ENCODE measurements around the gene KANK3.

Gene KANK3

GRCh38 chr19:8367327-8368001 is 24.4 kb upstream of the KANK3 start:
- H3K4me3 ChIP-seq (ENCODE audit: low read depth, low read length) = no peak overlapping the region
- H3K36me3 ChIP-seq = no peaks in the 10 kb centered on the region
- DNase-seq = peak; percentile 28
- no peak overlapping the region for H3K27ac ChIP-seq
- H3K9me3 ChIP-seq (ENCODE audit: severe bottlenecking) = no peaks in the 10 kb centered on the region
- H3K27me3 ChIP-seq (ENCODE audit: insufficient read depth, low read depth, severe bottlenecking) = no peaks in the 10 kb centered on the region
- no peak for TF ChIP-seq CTCF (IDR thresholded peaks at IDR 0.05; ENCODE audit: low read depth, low read length)

- Histone ChIP-seq H3K4me3 (ENCODE audit: low read depth, low read length) (no peak overlapping the region), H3K9me3 (ENCODE audit: severe bottlenecking) (no peaks in the 10 kb centered on the region), H3K27me3 (ENCODE audit: insufficient read depth, low read depth, severe bottlenecking) (no peaks in the 10 kb centered on the region), H3K36me3 (no peaks in the 10 kb centered on the region), H3K27ac (no peak overlapping the region)
- no peak for TF ChIP-seq CTCF (IDR thresholded peaks at IDR 0.05; ENCODE audit: low read depth, low read length)
- no peak for DNase-seq
Measured at GRCh38 chr19:8366961-8367326, 23.9 kb upstream of the KANK3 start.

- H3K36me3 ChIP-seq = no peaks in the 10 kb centered on the region
- no peak for TF ChIP-seq CTCF (IDR thresholded peaks at IDR 0.05; ENCODE audit: low read depth, low read length)
- no peak overlapping the region for H3K4me3 ChIP-seq (ENCODE audit: low read depth, low read length)
- no peaks in the 10 kb centered on the region for H3K27me3 ChIP-seq (ENCODE audit: insufficient read depth, low read depth, severe bottlenecking)
- no peaks in the 10 kb centered on the region for H3K9me3 ChIP-seq (ENCODE audit: severe bottlenecking)
- no peak overlapping the region for H3K27ac ChIP-seq
- DNase-seq = no peak
Measured at GRCh38 chr19:8366121-8366581, 23.1 kb upstream of the KANK3 start.

- peak; percentile 74 for DNase-seq
- Histone ChIP-seq H3K36me3 (no peaks in the 10 kb centered on the region), H3K27ac (peak within 1 kb of the TSS; percentile 62), H3K4me3 (ENCODE audit: low read depth, low read length) (peak within 1 kb of the TSS; percentile 68), H3K27me3 (ENCODE audit: insufficient read depth, low read depth, severe bottlenecking) (no peaks in the 10 kb centered on the region), H3K9me3 (ENCODE audit: severe bottlenecking) (no peaks in the 10 kb centered on the region)
- TF ChIP-seq CTCF (IDR thresholded peaks at IDR 0.05; ENCODE audit: low read depth, low read length) = peak; percentile 53
Measured at GRCh38 chr19:8363803-8364771, 21.0 kb upstream of the KANK3 start, which contains the start of gene ANGPTL4. Gene ANGPTL4 (plus strand): TSS chr19:8364155. CDS start chr19:8364322, 167 bp downstream.

GRCh38 chr19:8361921-8362793 is 19.1 kb upstream of the KANK3 start:
- no peak for TF ChIP-seq CTCF (IDR thresholded peaks at IDR 0.05; ENCODE audit: low read depth, low read length)
- Histone ChIP-seq H3K27ac (no peak overlapping the region), H3K4me3 (ENCODE audit: low read depth, low read length) (no peak overlapping the region), H3K36me3 (no peaks in the 10 kb centered on the region), H3K9me3 (ENCODE audit: severe bottlenecking) (no peaks in the 10 kb centered on the region), H3K27me3 (ENCODE audit: insufficient read depth, low read depth, severe bottlenecking) (no peaks in the 10 kb centered on the region)
- DNase-seq = peak; percentile 42

Measured in WERI-Rb-1 (cell line).